Uterus (tissue), 2 donors: Measurements from ENCODE around the gene FAM20B.
"Not testable (repeated sequence)": the region's sequence is repeated elsewhere in the genome, so short reads cannot be mapped to it uniquely, and the experiment has no call there.

Source experiments
- CTCF ChIP-seq, 4 experiments: fragments of 200-600 bp in 2 of 4; fragments of 450-650 bp in 2 of 4; sonication (generic) in 2 of 4; IDR thresholded peaks; one replicate each; pipeline ENCODE4 v1.5.1; 2016 to 2019; ENCODE audit warnings: antibody characterized with exemption in 4 of 4, mild to moderate bottlenecking in 2 of 4, moderate library complexity in 1 of 4
- POLR2A ChIP-seq, 2 donors: fragments of 450-650 bp; IDR thresholded peaks; one replicate each; pipeline ENCODE4 v1.6.1; 2016; ENCODE audit warnings: antibody characterized with exemption in 2 of 2, mild to moderate bottlenecking in 1 of 2, moderate library complexity in 1 of 2

GRCh38 chr1:179002064-179002463, 23.6 kb upstream of the FAM20B start:
- not testable (repeated sequence) for TF ChIP-seq CTCF, POLR2A (IDR thresholded peaks at IDR 0.05)
